ENCODE measurements around the gene POLR2B. TPM values are rescaled to one million over a fixed set of nuclear protein-coding genes. Genes with fewer than 3 reads are reported as not detected.
A peak's percentile ranks its signal among the peaks of the same experiment; 100 is the strongest.

The POLR2B gene
- polyA plus RNA-seq, 2 donors: 14.5 to 28.6 TPM

DNA sequence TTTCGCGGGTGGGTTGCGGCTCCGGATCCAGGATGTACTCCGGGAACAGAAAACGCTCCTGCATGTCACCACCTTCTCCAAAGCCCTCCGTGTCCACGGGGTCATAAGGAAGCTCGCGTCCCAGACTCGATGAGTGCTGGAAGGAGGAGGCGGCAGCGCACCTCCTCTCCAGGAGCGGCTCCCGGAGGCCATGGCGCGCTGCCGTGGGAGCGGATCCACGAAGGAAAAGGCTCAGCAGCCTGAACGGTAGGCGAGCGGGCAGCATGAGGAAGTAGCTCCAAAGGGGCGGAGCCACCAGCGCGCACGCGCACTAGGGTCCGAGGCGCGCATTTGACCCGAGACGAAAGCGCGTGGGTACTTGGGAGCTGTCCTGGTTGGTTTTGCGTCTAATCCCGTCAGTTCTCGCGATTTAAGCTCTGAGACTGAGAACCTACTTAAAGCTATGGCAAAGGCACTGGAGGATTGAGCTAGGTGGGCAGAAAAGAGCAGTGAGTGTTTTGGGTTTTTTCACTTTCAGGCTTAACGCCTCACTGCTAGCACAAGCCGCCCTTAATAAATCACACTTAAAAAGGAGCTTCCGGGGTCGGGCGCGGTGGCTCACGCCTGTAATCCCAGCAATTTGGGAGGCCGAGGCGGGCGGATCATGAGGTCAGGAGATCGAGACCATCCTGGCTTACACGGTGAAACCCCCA lies 1.2 kb upstream of the POLR2B start, which contains the start of gene NOA1:
Gene NOA1 (minus strand): TSS at position 286 of the 692 bp plus-strand sequence. CDS start 21 bp downstream, at position 265.
- Histone ChIP-seq H3K4me3 (ENCODE audit: low read depth in 1 of 2, low read length in 2 of 2) (peak within 1 kb of the TSS; percentile 84 to 96), H3K36me3 (ENCODE audit: control insufficient read depth in 2 of 2, insufficient read depth in 2 of 2, low read length in 1 of 2) (peaks cover 5 to 7% of the 10 kb centered on the region in 2 donors), H3K9me3 (ENCODE audit: control insufficient read depth in 2 of 2, insufficient read depth in 1 of 2, low read depth in 1 of 2, low read length in 1 of 2) (peaks cover 0 to 2% of the 10 kb centered on the region in 2 donors), H3K27me3 (ENCODE audit: control insufficient read depth in 1 of 2, insufficient read depth in 2 of 2, low read length in 2 of 2) (no peaks in the 10 kb centered on the region), H3K27ac (ENCODE audit: low read depth in 2 of 2, low read length in 1 of 2) (peak within 1 kb of the TSS; percentile 84 to 93), H3K4me1 (ENCODE audit: control insufficient read depth in 2 of 2, insufficient read depth in 2 of 2, low read length in 1 of 2) (peaks cover 3 to 10% of the 10 kb centered on the region in 2 donors)
- 0% methylated on average over 51 of the region's 51 CpGs for WGBS, 2 donors

GRCh38 chr4:56979421-56980072 lies 851 bp downstream of the POLR2B start:
- 8 to 9% methylated on average over 21 of the region's 21 CpGs for whole genome bisulfite sequencing, 2 donors
- no peaks in the 10 kb centered on the region for H3K27me3 ChIP-seq (ENCODE audit: control insufficient read depth in 1 of 2, insufficient read depth in 2 of 2, low read length in 2 of 2)
- no peaks in the 10 kb centered on the region for H3K36me3 ChIP-seq (ENCODE audit: control insufficient read depth in 2 of 2, insufficient read depth in 2 of 2, low read length in 1 of 2)
- no peaks in the 10 kb centered on the region for H3K9me3 ChIP-seq (ENCODE audit: control insufficient read depth in 2 of 2, insufficient read depth in 1 of 2, low read depth in 1 of 2, low read length in 1 of 2)
- peak overlapping the region; percentile 95 to 96 for H3K4me3 ChIP-seq (ENCODE audit: low read depth in 1 of 2, low read length in 2 of 2)
- H3K27ac ChIP-seq (ENCODE audit: low read depth in 2 of 2, low read length in 1 of 2): peak overlapping the region; percentile 95 to 97
- peaks cover 3 to 10% of the 10 kb centered on the region in 2 donors for H3K4me1 ChIP-seq (ENCODE audit: control insufficient read depth in 2 of 2, insufficient read depth in 2 of 2, low read length in 1 of 2)

- Histone ChIP-seq H3K27ac (ENCODE audit: low read depth in 2 of 2, low read length in 1 of 2) (no peak overlapping the region), H3K9me3 (ENCODE audit: control insufficient read depth in 2 of 2, insufficient read depth in 1 of 2, low read depth in 1 of 2, low read length in 1 of 2) (no peaks in the 10 kb centered on the region), H3K4me1 (ENCODE audit: control insufficient read depth in 2 of 2, insufficient read depth in 2 of 2, low read length in 1 of 2) (no peaks in the 10 kb centered on the region), H3K36me3 (ENCODE audit: control insufficient read depth in 2 of 2, insufficient read depth in 2 of 2, low read length in 1 of 2) (peaks cover 0 to 3% of the 10 kb centered on the region in 2 donors), H3K4me3 (ENCODE audit: low read depth in 1 of 2, low read length in 2 of 2) (no peak overlapping the region), H3K27me3 (ENCODE audit: control insufficient read depth in 1 of 2, insufficient read depth in 2 of 2, low read length in 2 of 2) (no peaks in the 10 kb centered on the region)
- WGBS, 2 donors: 68 to 70% methylated on average over 4 of the region's 4 CpGs
These were observed 3.1 kb downstream of the POLR2B start for GRCh38 chr4:56981795-56982201.

- 88 to 89% methylated on average over 1 of the region's 1 CpG for WGBS, 2 donors
- no peaks in the 10 kb centered on the region for H3K27me3 ChIP-seq (ENCODE audit: control insufficient read depth in 1 of 2, insufficient read depth in 2 of 2, low read length in 2 of 2)
- H3K9me3 ChIP-seq (ENCODE audit: control insufficient read depth in 2 of 2, insufficient read depth in 1 of 2, low read depth in 1 of 2, low read length in 1 of 2): no peaks in the 10 kb centered on the region
- no peaks in the 10 kb centered on the region for H3K4me1 ChIP-seq (ENCODE audit: control insufficient read depth in 2 of 2, insufficient read depth in 2 of 2, low read length in 1 of 2)
- H3K27ac ChIP-seq (ENCODE audit: low read depth in 2 of 2, low read length in 1 of 2): no peak overlapping the region
- H3K36me3 ChIP-seq (ENCODE audit: control insufficient read depth in 2 of 2, insufficient read depth in 2 of 2, low read length in 1 of 2): peaks cover 3 to 10% of the 10 kb centered on the region in 2 donors
- no peak overlapping the region for H3K4me3 ChIP-seq (ENCODE audit: low read depth in 1 of 2, low read length in 2 of 2)
These were observed 7.5 kb downstream of the POLR2B start for GRCh38 chr4:56986192-56986591.

GRCh38 chr4:56986952-56987351 lies 8.3 kb downstream of the POLR2B start:
- Histone ChIP-seq H3K27me3 (ENCODE audit: control insufficient read depth in 1 of 2, insufficient read depth in 2 of 2, low read length in 2 of 2) (no peaks in the 10 kb centered on the region), H3K27ac (ENCODE audit: low read depth in 2 of 2, low read length in 1 of 2) (no peak overlapping the region), H3K9me3 (ENCODE audit: control insufficient read depth in 2 of 2, insufficient read depth in 1 of 2, low read depth in 1 of 2, low read length in 1 of 2) (no peaks in the 10 kb centered on the region), H3K4me1 (ENCODE audit: control insufficient read depth in 2 of 2, insufficient read depth in 2 of 2, low read length in 1 of 2) (no peaks in the 10 kb centered on the region), H3K4me3 (ENCODE audit: low read depth in 1 of 2, low read length in 2 of 2) (no peak overlapping the region), H3K36me3 (ENCODE audit: control insufficient read depth in 2 of 2, insufficient read depth in 2 of 2, low read length in 1 of 2) (peaks cover 3 to 12% of the 10 kb centered on the region in 2 donors)
- 89 to 93% methylated on average over 3 of the region's 3 CpGs for WGBS, 2 donors

DNA sequence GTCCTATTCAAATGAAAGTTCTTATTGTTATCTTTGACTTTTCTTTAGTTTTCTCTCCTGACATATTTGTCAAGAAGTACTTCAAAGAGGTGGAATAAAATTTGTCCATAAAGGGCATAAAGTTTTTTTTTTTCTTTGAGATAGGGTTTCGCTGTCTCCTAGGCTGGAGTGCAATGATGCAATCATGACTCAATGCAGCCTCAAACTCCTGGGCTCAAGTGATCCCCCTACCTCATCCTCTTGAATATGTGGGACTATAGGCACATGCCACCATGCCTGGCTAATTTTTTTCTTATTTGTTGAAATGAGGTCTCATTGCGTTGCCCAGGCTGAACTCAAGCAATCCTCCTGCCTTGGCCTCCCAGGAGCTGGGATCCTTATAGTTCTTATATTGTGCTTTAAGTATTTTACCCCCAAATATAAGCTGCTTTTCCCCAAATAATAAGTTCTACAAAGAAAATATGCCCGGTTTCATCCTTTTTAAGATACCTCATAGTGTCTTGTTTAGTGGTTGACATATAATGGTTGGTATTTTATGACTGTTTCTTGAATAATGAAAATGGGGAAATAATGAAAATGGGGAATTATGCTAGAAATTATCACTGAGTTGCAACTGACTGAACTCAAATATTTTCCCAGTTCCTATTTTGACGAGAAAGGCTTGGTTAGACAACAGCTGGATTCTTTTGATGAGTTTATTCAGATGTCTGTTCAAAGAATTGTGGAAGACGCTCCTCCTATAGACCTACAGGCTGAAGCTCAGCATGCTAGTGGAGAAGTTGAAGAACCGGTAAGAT lies 11.6 kb downstream of the POLR2B start:
- Histone ChIP-seq H3K36me3 (ENCODE audit: control insufficient read depth in 2 of 2, insufficient read depth in 2 of 2, low read length in 1 of 2) (peaks cover 3 to 12% of the 10 kb centered on the region in 2 donors), H3K4me3 (ENCODE audit: low read depth in 1 of 2, low read length in 2 of 2) (no peak overlapping the region), H3K27me3 (ENCODE audit: control insufficient read depth in 1 of 2, insufficient read depth in 2 of 2, low read length in 2 of 2) (no peaks in the 10 kb centered on the region), H3K9me3 (ENCODE audit: control insufficient read depth in 2 of 2, insufficient read depth in 1 of 2, low read depth in 1 of 2, low read length in 1 of 2) (no peaks in the 10 kb centered on the region), H3K27ac (ENCODE audit: low read depth in 2 of 2, low read length in 1 of 2) (no peak overlapping the region), H3K4me1 (ENCODE audit: control insufficient read depth in 2 of 2, insufficient read depth in 2 of 2, low read length in 1 of 2) (no peaks in the 10 kb centered on the region)
- WGBS, 2 donors: 88 to 91% methylated on average over 6 of the region's 6 CpGs

DNA sequence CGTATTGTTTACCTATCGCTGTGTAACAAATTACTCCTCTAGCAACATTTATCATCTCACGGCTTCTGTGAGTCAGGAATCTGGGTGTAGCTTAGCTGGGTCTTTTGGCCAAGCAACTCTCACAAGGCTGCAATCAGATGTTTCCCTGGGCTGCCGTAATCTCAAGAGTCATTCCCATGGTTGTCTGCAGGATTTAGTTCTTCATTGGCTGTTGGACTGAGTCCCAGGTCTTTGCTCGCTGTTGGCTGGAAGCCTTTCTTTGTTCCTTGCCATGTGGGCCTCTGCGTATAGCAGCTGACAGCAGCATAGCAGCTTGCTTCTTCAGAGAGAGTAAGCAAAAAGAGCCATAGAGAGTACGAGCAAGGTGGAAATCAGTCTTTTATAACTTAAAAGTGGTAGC lies 16.8 kb downstream of the POLR2B start:
- H3K27ac ChIP-seq (ENCODE audit: low read depth in 2 of 2, low read length in 1 of 2): no peak overlapping the region
- 30 to 31% methylated on average over 7 of the region's 7 CpGs for WGBS, 2 donors
- no peaks in the 10 kb centered on the region for H3K9me3 ChIP-seq (ENCODE audit: control insufficient read depth in 2 of 2, insufficient read depth in 1 of 2, low read depth in 1 of 2, low read length in 1 of 2)
- no peaks in the 10 kb centered on the region for H3K4me1 ChIP-seq (ENCODE audit: control insufficient read depth in 2 of 2, insufficient read depth in 2 of 2, low read length in 1 of 2)
- H3K36me3 ChIP-seq (ENCODE audit: control insufficient read depth in 2 of 2, insufficient read depth in 2 of 2, low read length in 1 of 2): peaks cover 2 to 7% of the 10 kb centered on the region in 2 donors
- H3K4me3 ChIP-seq (ENCODE audit: low read depth in 1 of 2, low read length in 2 of 2): no peak overlapping the region
- H3K27me3 ChIP-seq (ENCODE audit: control insufficient read depth in 1 of 2, insufficient read depth in 2 of 2, low read length in 2 of 2): no peaks in the 10 kb centered on the region

GRCh38 chr4:56999751-57000150 lies 21.1 kb downstream of the POLR2B start:
- Histone ChIP-seq H3K27ac (ENCODE audit: low read depth in 2 of 2, low read length in 1 of 2) (no peak overlapping the region), H3K9me3 (ENCODE audit: control insufficient read depth in 2 of 2, insufficient read depth in 1 of 2, low read depth in 1 of 2, low read length in 1 of 2) (no peaks in the 10 kb centered on the region), H3K36me3 (ENCODE audit: control insufficient read depth in 2 of 2, insufficient read depth in 2 of 2, low read length in 1 of 2) (peaks cover 0 to 7% of the 10 kb centered on the region in 2 donors), H3K4me3 (ENCODE audit: low read depth in 1 of 2, low read length in 2 of 2) (no peak overlapping the region), H3K4me1 (ENCODE audit: control insufficient read depth in 2 of 2, insufficient read depth in 2 of 2, low read length in 1 of 2) (no peaks in the 10 kb centered on the region), H3K27me3 (ENCODE audit: control insufficient read depth in 1 of 2, insufficient read depth in 2 of 2, low read length in 2 of 2) (no peaks in the 10 kb centered on the region)
- 92 to 97% methylated on average over 1 of the region's 1 CpG for WGBS, 2 donors

GRCh38 chr4:57013543-57014120 lies 34.9 kb downstream of the POLR2B start:
- 68 to 74% methylated on average over 4 of the region's 4 CpGs for WGBS, 2 donors
- Histone ChIP-seq H3K4me3 (ENCODE audit: low read depth in 1 of 2, low read length in 2 of 2) (no peak overlapping the region), H3K27me3 (ENCODE audit: control insufficient read depth in 1 of 2, insufficient read depth in 2 of 2, low read length in 2 of 2) (no peaks in the 10 kb centered on the region), H3K27ac (ENCODE audit: low read depth in 2 of 2, low read length in 1 of 2) (no peak overlapping the region), H3K36me3 (ENCODE audit: control insufficient read depth in 2 of 2, insufficient read depth in 2 of 2, low read length in 1 of 2) (peaks cover 5 to 8% of the 10 kb centered on the region in 2 donors), H3K4me1 (ENCODE audit: control insufficient read depth in 2 of 2, insufficient read depth in 2 of 2, low read length in 1 of 2) (no peaks in the 10 kb centered on the region), H3K9me3 (ENCODE audit: control insufficient read depth in 2 of 2, insufficient read depth in 1 of 2, low read depth in 1 of 2, low read length in 1 of 2) (no peaks in the 10 kb centered on the region)
